GM12878 (cell line): Measurements from ENCODE around the gene CRYBG3. TPM values are rescaled to one million over a fixed set of nuclear protein-coding genes. Genes with fewer than 3 reads are reported as not detected.
A peak's percentile ranks its signal among the peaks of the same experiment; 100 is the strongest.

Experiments used
- ATF7 ChIP-seq: fragments of 450-650 bp; IDR thresholded peaks from 2 replicates; pipeline ENCODE4 v1.6.1; 2016; ENCODE audit warnings: low read depth, mild to moderate bottlenecking
- BRCA1 ChIP-seq: IDR thresholded peaks from 2 replicates; pipeline ENCODE4 v1.6.1; 2011; ENCODE audit warnings: low read depth, low read length, improper control_type of control experiment
- CBFB ChIP-seq: IDR thresholded peaks from 2 replicates; pipeline ENCODE4 v1.6.1; 2016; ENCODE audit warnings: antibody characterized with exemption, low read depth
- CBX3 ChIP-seq: fragments of 200-600 bp; sonication (generic); IDR thresholded peaks from 2 replicates; pipeline ENCODE4 v1.6.1; 2016; ENCODE audit warnings: low read depth, borderline replicate concordance
- CBX5 ChIP-seq: sonication (generic); IDR thresholded peaks from 2 replicates; pipeline ENCODE4 v1.6.1; 2016; ENCODE audit warnings: low read depth, moderate library complexity, mild to moderate bottlenecking, inconsistent platforms
- CHD4 ChIP-seq: fragments of 200-600 bp; sonication (generic); IDR thresholded peaks from 2 replicates; pipeline ENCODE4 v1.6.1; 2016; ENCODE audit warnings: mild to moderate bottlenecking
- SUZ12 ChIP-seq: fragments of 200-600 bp; sonication (generic); IDR thresholded peaks from one replicate; pipeline ENCODE4 v1.6.1; 2018; ENCODE audit warnings: antibody characterized with exemption, mild to moderate bottlenecking; ENCODE audit not compliant: unreplicated experiment
- polyA plus RNA-seq, 11 experiments: library from polyadenylated mRNA; depleted of rRNA in 4 of 11; unstranded in 6 of 11; stranded (reverse) in 5 of 11; fragments of >200 nt; fragmentation: Nextera tagmentation in 4 of 11; fragmentation: Illumina TruSeq in 1 of 11; extraction: Ambion mirVana in 4 of 11; extraction: Trizol in 1 of 11; gene quantifications; 1 replicate in 1 of 11; 2 replicates in 10 of 11; pipeline versions ENCODE4 v1.2.1 to v1.2.3, GENCODE V29; 2011 to 2016; ENCODE audit warnings: inconsistent platforms in 2 of 11, missing spikeins in 2 of 11, low read depth in 1 of 11
- total RNA-seq, 4 experiments: library from RNA; depleted of rRNA in 3 of 4; stranded (reverse); fragments of >200 nt in 3 of 4; fragmentation: Illumina TruSeq in 1 of 4; extraction: Trizol in 1 of 4; gene quantifications; 2 replicates each; pipeline versions ENCODE4 v1.2.1 to v1.2.3, GENCODE V29; 2013 to 2021
- TF ChIP-seq, protein P1 (sequence below): fragments of 450-650 bp; IDR thresholded peaks from 2 replicates; pipeline ENCODE4 v1.6.1; 2016; ENCODE audit warnings: mild to moderate bottlenecking, moderate library complexity, borderline replicate concordance

The CRYBG3 gene
- total and polyA plus RNA-seq, 10 of the 15 experiments (the other 5 are each of a cell fraction or from before 2014, with no cell fraction given): 0.11 to 5.4 (median 1.6) TPM

DNA sequence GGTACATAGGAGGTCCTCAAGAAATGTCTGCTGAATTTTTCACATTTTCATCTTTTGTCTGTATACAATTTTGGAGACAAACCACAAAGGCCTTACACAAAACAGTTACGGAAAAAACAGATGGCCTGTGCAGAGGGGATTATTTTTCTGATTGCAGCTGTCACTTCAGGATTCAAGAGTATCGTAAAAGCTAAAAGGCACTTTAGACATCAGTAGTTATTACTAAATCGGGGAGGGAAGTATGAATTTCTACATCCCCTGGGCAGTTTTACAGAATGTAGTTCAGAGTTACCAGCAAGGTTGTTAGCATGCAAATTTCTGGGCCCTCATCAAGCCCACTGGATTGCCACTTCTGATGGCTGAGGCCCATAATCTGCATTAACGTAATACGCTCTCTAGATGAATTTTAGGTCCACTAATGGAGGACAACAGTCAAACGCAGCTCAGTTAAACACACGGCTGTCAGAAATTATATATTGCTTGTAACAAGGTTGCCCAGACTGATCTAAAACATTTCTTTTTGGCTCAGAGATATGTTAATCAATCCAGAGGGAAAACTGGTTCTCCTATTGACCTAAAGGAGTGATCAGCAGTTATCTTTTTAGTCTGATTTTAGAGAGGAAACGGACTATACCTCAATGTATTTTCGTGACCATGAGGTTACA lies 149.3 kb downstream of the CRYBG3 start (continued):
- no peak for TF ChIP-seq CBX3
- TF ChIP-seq CBFB: no peak
- no peak for TF ChIP-seq ATF7
- no peak for TF ChIP-seq SUZ12
- no peak for TF ChIP-seq CHD4
- 0 out of 2 replicates have a peak, but pooled peaks have one; percentile 27 for TF ChIP-seq CBX5
- no peak for TF ChIP-seq BRCA1
- TF ChIP-seq, protein P1, sequence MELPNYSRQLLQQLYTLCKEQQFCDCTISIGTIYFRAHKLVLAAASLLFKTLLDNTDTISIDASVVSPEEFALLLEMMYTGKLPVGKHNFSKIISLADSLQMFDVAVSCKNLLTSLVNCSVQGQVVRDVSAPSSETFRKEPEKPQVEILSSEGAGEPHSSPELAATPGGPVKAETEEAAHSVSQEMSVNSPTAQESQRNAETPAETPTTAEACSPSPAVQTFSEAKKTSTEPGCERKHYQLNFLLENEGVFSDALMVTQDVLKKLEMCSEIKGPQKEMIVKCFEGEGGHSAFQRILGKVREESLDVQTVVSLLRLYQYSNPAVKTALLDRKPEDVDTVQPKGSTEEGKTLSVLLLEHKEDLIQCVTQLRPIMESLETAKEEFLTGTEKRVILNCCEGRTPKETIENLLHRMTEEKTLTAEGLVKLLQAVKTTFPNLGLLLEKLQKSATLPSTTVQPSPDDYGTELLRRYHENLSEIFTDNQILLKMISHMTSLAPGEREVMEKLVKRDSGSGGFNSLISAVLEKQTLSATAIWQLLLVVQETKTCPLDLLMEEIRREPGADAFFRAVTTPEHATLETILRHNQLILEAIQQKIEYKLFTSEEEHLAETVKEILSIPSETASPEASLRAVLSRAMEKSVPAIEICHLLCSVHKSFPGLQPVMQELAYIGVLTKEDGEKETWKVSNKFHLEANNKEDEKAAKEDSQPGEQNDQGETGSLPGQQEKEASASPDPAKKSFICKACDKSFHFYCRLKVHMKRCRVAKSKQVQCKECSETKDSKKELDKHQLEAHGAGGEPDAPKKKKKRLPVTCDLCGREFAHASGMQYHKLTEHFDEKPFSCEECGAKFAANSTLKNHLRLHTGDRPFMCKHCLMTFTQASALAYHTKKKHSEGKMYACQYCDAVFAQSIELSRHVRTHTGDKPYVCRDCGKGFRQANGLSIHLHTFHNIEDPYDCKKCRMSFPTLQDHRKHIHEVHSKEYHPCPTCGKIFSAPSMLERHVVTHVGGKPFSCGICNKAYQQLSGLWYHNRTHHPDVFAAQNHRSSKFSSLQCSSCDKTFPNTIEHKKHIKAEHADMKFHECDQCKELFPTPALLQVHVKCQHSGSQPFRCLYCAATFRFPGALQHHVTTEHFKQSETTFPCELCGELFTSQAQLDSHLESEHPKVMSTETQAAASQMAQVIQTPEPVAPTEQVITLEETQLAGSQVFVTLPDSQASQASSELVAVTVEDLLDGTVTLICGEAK: no peak
- TF ChIP-seq, all 136 proteins: peak for 4
